Germinal center (tissue), 1 donor: ENCODE measurements around the gene CTRL.

ENCODE experiments used
- DNase-seq: peaks from one replicate; pipeline ENCODE4 v3.0.0; 2012; ENCODE audit warnings: mixed read lengths, low spot score

The CTRL gene

GRCh38 chr16:67963292-67963661 lies 31.6 kb upstream of the CTRL start:
- no peak for DNase-seq

DNA sequence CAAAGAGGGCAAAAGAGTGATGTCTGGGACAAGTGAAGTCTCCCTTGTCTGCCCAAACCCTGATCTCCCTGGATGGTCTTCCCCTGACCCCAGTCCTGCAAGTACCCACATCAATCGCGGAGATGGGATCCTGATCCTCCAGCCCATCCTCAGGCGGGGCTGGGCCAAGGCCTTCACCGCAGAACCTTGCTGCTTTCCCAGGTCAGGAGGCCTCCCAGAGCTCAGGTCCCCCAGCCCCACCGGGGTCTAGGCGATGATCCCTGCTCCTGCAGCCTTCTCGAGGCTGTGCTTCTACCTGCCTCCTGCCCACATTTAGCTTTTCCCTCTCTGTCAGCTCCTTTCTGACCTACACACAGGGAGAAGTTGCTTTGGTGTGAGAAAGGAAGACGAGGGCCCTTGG lies 30.5 kb upstream of the CTRL start:
- no peak for DNase-seq

- no peak for DNase-seq
These were observed 29.9 kb upstream of the CTRL start for GRCh38 chr16:67961551-67961957.

- DNase-seq = no peak
These were observed 28.1 kb upstream of the CTRL start for GRCh38 chr16:67959536-67960329.

- no peak for DNase-seq
These were observed 26.0 kb upstream of the CTRL start for GRCh38 chr16:67957622-67958021.

DNA sequence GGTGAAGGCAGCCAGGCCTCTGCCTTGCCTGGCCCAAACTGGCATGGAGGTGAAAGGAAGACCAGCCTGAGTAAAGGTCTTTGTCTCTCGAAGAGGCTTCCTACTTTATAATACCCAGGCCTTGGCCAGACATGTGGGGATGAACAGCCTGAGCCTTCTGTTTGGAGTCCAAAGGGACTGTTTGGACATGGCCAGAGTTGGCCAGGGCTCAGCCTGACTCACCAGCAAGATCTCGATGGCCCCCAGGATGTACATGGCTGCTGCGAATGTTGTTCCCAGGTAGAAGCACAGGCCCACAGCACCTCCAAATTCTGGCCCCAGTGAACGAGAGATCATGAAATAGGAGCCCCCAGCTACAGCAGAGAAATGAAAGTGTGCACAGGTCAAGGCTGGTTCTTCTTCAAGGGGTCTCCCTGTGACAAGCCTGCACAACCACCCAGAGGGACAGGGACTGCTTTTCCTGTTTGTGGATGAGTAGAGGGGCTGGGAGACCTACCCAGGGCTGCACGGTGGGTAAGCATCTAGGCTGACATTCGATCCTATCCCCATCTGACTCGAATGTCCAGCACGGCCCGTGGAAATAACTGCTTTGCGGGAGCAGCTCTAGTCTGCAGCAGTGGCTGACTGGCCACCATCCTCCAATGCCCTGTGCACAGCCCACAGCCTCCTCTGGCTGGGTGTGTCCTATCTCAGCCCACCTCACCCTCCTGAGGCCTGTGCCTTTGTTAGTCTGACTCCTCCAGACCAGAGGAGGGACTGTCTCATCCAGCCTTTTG lies 22.9 kb upstream of the CTRL start:
- DNase-seq = no peak

GRCh38 chr16:67953641-67954375 lies 22.1 kb upstream of the CTRL start:
- no peak for DNase-seq

GRCh38 chr16:67951485-67951884 lies 19.8 kb upstream of the CTRL start:
- no peak for DNase-seq

GRCh38 chr16:67950335-67950843 lies 18.7 kb upstream of the CTRL start:
- DNase-seq = no peak

DNA sequence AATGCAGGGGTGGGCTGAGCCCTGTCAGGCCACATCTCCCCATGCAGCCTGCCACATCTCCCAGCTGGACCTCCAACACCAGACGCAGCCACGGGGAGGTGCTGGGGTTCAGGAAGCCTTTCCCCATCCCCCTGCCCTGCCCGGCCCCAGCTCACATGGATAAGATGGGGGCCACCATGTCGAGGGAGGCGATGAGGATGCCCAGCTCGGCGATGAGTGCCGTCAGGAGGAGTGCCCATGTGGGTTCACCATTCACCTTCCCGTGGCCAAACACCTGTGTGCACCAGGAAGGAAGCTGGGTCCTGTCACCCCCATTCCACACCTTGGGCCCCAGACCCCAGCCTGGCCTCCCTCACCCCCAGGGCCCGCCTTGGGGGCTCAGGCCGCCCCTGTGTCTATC lies 18.0 kb upstream of the CTRL start:
- no peak for DNase-seq

- DNase-seq = no peak
These were observed 16.4 kb upstream of the CTRL start for GRCh38 chr16:67948015-67948414.

- no peak for DNase-seq
These were observed 15.4 kb upstream of the CTRL start for GRCh38 chr16:67946966-67947558.

GRCh38 chr16:67946128-67946569 lies 14.5 kb upstream of the CTRL start:
- DNase-seq = no peak

DNA sequence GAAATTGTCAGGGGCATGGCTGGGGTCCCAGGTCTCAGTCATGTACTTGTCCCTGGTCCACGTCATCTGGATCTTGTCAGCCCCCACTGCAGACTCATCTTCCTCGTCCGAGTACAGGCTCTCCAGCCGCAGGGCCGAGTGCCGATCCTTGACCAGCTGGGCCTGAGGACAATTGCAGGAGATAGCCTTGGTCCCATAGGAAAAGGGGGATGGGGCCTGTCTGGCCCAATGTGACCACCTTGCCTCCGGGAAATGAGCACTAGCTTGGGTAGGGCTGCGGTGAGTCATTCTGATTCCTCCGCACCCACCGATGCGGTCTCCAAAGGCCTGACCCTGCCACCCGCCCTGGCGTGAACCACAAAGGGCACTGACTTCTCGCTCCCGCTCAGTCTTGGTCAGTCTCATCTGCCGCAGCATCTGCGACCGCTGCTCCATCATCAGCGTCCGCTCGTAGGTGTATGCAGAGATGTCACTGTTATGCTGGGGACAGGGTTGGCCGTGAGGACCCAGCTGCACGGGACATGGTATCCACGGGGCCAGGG lies 13.8 kb upstream of the CTRL start:
- no peak for DNase-seq

DNA sequence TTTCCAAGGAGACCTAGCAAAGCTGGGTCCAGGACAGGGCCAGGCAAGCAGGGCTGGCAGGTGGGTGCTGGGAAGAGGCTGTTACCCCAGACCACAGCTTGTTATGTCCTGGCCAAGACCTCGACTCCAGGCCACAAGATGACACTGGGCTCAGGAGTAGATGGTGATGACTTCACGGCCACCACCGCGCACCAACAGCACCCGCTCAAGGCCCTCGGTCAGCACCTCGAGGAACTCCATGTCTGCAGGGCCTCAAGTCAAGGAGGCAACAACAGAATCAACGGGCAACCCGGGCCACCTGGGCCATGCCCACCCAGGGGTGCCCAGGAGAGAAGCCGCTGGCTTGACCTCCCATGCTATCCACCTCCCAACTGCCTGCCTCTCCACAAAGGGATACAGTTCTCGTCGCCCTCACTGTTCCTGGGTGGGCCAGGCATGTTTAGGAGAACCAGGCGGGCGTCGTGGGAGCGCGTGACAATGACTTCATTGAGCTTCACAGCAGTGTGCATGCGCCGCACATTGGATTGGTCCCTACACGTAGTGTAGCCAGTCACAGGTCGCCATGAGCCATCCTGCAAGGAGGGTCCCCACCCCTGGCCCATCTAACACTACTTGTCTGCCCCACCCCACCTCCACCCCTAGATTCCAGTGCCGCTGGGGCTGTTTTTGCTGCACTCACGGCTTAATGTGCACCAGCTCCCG lies 13.2 kb upstream of the CTRL start:
- no peak for DNase-seq

GRCh38 chr16:67943619-67944504 lies 12.2 kb upstream of the CTRL start, which contains the start of gene LCAT:
LCAT (minus strand) TSS chr16:67944120; CDS start chr16:67944101, 19 bp downstream.
- DNase-seq = no peak

DNA sequence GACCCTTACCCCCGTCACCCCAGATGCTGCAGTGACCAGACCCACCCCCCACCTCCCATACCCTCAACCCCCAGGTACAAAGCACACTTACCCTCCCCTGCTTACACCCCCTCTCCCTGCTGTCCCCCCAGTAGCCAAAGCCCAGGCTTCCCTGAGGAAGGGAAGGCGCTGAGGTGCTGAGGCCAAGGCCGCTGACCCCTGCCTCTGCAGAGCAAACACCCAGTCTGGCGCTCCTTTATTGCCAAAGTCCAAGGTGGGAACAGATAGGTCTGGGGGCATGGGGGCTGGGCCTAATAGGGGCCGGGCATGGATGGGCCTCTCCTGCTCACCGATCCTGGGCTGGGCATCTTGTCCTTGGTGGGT lies 11.6 kb upstream of the CTRL start:
- no peak for DNase-seq

GRCh38 chr16:67942510-67943255 lies 11.0 kb upstream of the CTRL start:
- no peak for DNase-seq

DNA sequence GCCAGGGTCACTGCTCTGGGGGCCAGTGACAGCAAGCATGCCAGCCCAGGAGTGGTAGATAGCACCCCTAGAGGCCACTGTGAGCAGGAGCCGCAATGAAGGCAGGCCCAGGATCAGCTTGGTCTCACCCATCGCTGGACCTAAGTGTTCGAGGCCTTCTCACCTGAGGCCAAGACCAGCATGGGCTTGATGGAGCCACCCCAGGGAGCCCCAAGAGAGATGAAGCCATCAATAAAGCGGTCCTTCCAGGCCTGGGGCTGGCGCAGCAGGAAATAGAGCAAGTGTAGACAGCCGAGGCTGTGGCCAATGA lies 10.5 kb upstream of the CTRL start:
- DNase-seq = peak; percentile 70
